GM23248 (cell line): ENCODE measurements around the gene EML4.

Experiments used
- EZH2 ChIP-seq: fragments of 200-600 bp; sonication (generic); IDR thresholded peaks from 2 replicates; pipeline ENCODE4 v1.6.1; 2018; ENCODE audit warnings: antibody characterized with exemption, mild to moderate bottlenecking; ENCODE audit not compliant: insufficient read depth, poor library complexity, severe bottlenecking
- EZH2phosphoT487 ChIP-seq: fragments of 200-600 bp; sonication (generic); IDR thresholded peaks from 2 replicates; pipeline ENCODE4 v1.6.1; 2018; ENCODE audit warnings: antibody characterized with exemption, moderate library complexity, mild to moderate bottlenecking, low read depth; ENCODE audit not compliant: insufficient read depth

DNA sequence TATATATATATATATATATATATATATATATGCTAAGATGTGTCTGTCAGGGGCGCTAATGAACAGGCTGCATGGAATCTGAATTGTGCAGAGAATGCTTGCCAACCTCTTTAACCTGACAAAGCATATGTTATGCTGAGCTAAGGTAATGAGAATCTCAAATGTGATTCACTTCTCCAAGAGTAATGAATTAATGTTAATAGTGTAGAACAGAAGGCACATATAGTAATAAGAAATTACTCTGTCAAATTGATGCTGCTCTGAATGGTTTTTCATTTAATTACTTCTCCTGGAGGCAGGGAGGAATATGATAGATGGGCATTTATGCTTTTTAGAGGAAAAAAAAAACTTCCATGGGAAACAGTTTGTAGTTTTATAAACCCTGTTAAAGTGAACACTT lies 156.5 kb downstream of the EML4 start:
- no peak for TF ChIP-seq EZH2phosphoT487
- TF ChIP-seq EZH2 = no peak
